Stimulated activated CD4-positive, alpha-beta T cell treated with anti-CD3 and anti-CD28 coated beads, Interleukin-1b, Interleukin-23, amount 100 ng/mL, for 1 hour (primary cell): ENCODE results near the gene ICA1L.

Experiments used
- DNase-seq, 2 donors: peaks; one replicate each; pipeline ENCODE4 v3.0.0-alpha.2; 2020; ENCODE audit warnings: low read depth in 2 of 2

The ICA1L gene

DNA sequence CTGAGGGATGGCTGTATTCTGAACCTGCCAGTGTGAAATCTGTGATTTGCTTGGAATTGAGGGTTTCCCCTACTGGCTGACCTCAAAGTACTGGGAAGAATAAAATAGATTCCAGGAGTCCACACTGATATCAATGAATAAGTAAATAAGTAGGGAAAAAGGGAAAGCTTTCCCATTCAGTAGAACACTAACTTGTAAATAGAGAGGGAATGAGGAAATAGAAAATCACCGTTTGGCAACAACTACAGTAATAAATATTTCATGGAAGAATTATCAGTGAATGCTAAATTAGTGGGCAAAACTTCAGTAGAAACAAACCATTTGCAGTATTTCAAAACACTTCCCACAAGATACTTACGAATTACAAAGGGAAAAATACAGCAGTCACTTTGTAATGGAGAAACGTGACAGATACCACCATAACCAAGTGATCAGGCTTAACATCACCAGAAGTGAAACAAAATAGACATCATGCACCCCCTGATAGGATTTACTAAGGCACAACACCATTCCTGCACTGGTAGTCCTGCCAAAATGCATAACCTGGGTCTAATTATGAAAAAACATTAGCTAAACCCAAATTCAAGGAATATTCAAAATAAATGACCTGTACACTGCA is 88.5 kb downstream of the ICA1L start:
- DNase-seq = no peak

DNA sequence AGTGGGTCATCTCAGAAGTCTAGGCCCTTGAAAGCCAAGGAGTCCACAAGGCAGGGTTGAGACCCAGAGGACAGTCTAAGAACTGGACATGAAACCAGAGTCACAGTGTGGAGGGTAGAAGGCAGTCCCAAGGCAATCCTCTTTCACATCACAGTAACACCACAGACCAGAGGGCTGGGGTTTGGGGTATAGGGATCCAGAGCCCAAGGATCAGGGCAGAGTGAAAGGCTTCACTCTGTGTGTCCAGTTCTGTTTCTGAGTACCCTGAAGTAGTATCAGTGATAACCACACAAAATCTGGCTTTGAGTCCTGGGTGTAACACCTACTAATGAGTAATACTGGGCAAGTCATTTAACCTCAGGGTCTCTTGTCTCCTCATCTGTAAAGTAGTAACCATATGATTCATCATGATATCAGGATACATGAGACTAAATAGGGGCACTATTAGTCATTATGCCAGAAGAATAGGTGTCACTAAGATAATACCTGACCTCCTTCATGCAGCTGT is 91.0 kb downstream of the ICA1L start:
- no peak for DNase-seq

DNA sequence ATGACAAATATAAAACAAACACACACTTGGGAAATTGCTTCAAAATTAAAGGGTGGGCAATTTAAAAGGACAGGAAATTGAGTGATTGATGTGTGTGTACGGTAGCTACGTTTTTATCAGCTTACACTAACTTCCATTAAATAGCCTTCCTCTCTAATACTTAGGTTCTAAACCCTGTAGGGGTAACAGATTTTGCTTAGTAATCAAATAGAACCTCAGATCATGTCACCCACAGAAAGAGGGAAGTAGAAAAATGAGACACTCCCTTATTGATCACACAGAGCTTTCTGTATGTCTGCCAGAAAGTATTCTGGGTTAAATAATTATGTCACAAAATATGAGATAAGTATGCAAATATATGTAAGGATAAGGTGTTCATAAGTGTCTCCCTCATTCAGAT is 93.3 kb downstream of the ICA1L start:
- no peak for DNase-seq

DNA sequence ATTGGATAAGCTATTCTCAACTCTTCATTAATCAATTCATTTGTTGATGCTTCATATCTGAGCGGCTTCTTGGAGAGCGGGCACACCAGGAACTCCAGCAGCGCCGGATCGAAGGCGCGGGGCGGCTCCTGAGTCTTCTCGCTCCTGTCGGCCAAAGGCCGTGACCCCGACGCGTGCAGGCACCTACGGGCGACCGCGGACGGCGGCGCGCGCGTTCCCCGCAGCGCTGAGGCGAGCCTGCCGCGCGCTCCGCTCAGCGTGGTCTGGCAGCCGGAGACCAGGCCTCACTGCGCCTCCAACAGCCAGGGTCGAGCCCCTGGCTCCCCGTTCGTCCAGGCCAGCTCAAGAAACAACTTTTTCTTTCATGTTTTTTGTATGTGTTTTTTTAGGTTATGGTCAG is 97.5 kb downstream of the ICA1L start:
- DNase-seq = no peak

DNA sequence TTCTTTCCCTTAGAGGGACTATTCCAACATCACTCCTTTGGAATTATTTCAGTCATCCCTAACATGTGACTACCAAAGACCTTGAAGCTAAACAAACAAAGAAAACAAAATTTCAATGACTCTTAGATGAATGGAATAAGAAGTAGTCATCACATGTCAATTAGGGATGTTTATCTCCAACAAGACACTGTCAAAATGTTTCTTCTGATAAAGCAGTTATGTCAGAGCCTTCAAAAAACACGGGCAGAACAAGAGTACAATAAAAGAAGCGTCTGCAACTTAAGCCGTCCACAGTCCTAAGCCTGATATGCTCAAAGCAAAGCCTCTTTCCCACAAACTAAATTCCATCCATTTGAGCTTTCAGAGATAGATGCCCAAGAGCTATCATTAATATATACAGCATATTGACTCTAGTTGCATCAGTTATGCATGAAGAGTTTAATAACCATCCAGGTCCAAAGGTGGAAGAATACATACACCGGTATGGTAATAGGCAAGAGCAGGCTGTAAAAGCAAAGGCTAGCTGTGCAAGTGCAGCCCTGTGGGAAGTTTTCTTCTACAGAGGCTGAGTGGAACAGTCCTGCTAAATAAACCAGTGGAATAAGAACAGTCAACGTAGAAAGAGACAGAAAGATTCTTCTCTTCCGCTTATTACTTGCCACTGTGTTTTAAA is 98.1 kb downstream of the ICA1L start:
- no peak for DNase-seq

DNA sequence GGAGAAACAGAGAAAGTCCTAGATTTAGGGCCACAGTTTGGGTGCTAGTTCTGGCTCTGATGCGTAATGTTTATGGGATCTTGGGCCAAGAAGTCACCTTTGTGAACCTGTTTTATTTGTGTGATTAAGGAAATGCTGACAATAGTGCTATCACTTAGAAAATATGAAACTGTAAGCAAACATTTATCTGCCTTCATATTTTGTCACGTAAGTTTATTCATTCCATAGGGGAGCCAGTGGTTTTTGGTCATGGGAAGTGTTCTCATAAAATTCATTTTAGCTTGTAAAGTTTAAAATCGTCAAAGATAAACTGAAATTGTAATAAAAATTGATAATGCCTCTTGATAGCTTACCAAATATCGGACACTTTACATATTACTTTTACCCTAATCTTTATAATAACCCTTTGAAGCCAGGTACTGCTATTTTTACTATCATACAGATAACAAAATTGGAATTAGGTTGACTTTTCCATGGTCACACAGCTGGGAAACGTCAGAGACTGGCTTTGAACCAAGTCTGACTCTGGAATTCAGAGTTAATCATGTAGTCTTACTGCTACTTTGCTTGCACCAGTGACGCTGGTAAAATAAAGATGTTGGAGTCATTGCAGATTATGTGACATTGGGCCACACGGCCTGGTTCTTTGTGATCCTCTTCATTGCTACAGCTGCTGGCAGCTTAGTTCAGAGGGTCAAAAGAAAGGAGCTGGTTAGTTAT is 99.7 kb downstream of the ICA1L start:
- no peak for DNase-seq

DNA sequence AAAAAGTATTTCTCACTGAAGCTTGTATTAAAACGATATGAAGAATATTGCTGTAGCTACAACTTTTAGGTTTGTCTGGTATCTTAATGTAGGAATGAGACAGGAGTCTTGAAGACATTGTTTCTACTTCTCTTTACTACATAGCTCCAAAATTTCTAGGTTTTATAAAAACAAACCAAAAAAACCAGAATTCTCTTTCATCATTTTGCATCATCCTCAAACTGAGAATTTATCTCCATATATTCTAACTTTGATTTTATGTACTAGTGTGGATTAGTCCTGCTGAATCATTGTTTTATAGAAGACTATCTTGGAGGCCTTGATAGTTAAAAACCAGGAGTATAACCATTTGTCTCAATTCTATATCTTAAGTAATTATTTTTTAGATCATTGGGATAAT is 100.2 kb downstream of the ICA1L start:
- no peak for DNase-seq

DNA sequence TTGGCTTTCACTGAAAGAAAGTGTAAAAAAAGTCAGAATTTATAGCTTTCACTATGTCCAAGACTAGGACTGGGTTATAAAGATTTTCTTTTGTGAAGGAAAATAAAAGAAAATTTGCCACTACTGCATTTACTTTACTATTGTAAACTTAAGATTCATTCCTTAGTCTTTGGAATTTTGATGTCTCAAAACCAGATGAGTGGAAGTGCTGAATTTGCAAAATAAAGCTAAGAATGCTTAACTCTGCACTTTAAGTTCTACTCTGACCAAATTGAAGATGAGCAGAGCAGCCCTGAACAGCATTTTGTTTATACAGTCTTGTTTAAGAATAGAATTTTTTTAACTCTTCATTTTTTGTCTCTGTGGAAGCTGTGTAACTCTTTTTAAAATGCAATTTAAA is 102.4 kb downstream of the ICA1L start:
- DNase-seq = no peak

DNA sequence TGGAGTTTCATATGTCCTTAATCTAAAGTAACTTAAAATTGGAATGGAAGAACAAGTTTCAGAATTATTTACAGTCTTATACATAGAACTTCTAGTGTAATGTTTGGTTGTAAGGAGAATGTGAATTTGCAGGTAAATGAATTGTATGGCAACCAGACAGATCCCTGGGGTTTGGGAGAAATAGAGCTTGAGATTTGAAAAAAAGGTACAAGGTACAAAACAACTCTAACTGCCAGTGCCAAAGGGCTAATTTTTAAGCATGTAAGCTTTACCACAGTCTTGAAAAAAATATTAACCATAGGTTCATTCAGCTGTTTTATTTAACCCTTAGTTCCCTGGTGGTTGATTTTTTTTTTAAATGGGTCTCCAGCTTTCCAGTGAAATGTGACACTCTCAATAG is 103.3 kb downstream of the ICA1L start:
- DNase-seq = no peak

DNA sequence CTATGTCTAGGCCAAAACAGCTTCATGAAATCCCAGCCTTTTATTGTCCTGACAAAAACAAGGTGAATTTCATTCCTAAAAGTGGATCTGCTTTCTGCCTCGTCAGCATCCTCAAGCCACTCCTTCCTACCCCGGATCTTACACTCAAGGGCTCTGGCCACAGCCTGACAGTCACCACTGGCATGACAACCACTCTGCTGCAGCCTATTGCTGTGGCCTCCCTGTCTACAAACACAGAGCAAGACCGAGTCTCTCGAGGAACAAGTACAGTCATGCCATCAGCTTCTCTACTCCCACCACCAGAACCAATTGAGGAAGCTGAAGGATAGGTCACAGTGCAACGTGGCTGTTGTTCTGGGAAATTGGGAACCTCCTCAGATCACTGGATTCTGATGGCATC is 106.1 kb downstream of the ICA1L start:
- DNase-seq = no peak

DNA sequence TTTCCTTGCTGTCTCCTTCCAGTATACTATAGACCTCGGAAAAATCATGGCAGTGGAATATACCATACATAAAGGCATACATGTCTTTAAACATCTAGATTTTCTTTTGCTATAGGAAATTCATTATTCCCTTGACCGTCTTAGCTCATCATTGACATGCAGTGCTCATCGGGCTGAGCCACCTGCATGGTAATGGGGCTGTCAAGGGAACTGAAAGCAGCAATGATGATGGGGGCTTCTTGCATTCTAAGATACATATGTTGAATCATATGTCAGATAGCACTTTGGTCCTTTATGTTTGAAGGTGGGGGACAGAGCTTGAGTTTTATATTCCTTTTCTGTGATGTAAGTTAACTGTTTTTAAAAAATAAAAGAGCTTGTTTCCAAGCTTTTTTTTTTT is 106.6 kb downstream of the ICA1L start:
- no peak for DNase-seq

DNA sequence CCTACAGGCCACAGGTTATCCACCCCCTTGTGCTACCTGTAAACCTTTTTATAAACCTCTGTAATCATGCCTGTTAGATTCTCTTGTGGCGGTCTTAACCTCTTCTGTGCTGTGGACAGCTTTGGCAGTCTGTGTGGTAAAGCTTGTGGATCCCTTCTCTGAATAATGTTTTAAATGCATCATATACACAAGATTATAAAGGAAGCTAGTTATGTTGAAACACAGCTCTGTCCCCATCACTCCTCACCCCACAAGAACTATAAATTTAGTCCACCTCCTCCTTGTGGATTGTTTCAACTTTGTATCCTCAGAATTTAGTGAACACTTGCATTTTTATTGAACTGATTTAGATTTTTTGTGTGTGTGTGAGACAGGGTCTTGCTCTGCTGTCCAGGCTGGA is 107.7 kb downstream of the ICA1L start:
- DNase-seq = no peak

DNA sequence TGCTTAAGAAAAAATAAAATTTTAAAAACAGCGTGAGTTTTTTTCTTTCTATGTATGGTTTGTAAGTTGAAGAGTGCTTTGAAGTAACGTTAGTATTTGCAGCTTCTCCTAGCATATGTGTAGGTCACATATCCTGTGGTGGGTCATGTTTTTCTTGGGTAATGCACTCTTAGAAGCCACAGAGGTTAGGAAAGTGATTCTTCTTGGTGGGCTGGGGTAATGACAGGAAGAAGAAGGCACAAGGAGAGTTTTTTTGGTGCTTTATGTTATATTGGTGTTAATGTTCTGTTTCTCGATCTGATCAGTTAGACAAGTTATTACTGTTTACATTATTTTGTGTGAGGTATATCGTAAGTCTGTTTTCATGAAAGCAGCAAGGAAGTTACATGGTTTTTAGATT is 109.0 kb downstream of the ICA1L start:
- DNase-seq = no peak

DNA sequence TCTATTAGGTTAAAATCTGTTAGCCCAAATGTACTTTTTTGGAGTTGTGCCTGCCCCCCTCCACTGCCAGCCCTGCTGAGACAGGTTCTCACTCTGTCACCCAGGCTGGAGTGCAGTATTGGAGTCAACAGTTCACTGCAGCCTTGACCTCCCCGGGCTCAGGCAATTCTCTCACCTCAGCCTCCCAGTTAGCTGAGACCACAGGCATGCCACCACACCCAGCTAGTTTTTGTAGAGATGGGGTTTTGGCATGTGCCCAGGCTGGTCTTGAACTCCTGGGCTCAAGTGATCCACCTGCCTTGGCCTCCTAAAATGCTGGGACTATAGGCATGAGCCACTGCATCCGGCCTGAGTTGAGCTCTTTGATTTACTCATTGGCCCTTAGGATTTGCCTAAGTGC is 110.7 kb downstream of the ICA1L start:
- DNase-seq = no peak

DNA sequence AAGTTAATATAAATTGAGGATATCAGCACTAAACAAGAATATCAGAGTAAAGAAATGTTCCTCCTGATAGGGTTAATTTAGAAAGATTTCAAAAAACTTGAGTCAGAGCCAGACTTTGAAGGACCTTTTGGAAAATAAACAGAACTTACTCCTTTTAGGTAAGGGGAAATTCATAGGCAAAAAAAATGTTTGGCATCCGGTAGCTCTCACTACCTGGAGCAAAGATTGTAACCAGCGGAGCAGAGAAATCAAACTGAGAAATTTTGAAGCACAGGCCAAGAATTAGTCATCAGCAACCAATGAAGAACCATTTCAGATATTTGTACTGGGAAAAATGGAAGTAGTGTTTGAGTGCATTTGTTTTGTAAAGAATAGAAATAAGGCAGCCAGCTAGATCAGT is 113.0 kb downstream of the ICA1L start:
- DNase-seq = no peak

DNA sequence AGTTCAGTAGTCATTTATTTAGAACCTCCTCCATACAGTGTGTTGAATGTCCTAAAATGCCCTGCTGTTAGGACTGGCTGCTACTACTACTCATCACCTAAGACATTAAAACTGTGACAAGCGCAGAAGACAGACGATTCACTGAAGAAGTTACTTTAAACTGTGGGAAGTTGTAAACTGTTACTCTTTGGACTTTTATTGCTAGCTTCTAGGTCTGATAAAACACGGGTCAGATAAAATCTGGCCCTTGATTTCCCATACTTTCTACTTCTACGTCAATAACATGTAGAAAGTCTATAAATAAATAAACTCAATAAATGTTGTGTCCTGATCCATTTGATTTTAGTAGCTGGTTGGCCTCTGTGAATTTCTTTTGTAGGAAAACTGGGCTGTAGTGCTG is 113.4 kb downstream of the ICA1L start:
- no peak for DNase-seq

DNA sequence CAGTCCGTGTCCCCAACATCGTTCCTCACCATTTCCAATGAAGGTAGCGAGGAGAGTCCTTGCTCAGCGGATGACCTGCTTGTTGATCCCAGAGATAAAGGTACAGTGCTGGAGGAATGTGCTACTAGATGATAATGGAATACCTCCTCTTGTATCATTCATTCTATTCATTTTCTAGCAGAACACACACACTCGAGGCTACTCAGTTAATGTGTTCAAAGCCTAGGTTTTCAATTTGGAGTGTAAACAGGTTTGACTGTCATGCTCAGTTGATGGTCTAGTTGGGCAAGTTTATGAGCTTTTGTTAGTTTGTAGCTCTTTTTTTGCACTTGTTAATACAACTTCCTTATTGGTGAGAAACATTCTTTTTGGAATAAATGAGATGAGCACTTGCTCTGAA is 114.2 kb downstream of the ICA1L start:
- no peak for DNase-seq

DNA sequence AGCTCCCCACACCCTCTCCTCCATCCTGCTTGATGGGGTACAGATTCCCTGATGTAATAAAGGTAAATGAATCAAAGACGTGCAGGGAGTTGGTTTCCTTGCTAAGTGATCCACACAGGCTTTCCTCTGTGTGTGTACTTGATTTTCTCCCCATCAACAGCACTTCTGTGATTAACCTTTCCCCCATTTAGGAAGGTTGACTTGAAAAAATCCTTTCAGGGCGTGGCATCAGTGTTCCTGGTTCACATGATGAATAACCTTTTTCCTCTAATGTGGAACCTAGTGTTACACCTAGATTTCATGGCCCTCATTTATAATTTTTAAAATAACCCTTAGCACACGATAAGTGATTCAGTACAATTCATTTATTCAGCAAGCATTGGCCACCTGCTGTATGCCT is 115.0 kb downstream of the ICA1L start:
- DNase-seq = no peak

DNA sequence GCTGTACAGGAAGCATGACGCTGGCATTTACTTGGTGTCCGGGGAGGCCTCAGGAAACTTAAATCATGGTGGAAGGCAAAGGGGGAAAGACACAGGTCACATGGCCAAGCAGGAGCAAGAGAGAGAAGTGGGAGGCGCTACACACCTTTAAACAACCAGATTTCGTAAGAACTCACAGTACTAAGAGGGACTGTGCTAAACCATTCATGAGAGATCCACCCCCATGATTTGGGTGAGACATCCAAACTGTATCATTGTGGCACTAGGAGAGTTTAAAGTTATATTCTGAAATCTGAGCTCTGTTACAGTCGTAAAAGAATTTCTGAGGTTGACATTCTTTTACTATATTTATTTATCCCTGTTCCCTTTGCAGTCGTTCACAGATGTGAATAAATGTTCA is 116.6 kb downstream of the ICA1L start:
- DNase-seq = no peak

DNA sequence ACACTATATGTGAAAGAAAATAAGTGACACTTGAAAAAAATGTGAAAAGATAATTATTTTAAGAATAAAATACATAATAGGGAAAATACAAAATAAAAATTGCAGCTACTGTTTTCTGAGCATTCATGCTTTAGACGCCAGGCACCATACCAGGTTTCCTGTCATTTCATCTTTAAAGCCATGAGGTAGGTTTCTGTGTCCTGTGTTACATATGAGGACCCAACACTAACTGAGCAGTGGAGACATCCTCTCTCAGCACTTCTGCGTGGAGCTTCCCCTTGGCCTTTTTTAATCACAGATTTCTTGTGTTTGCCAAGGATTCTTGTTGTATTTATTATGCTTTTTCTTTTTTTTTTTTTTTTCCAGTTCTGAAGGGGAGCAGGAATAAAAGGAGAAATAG is 119.5 kb downstream of the ICA1L start:
- no peak for DNase-seq

DNA sequence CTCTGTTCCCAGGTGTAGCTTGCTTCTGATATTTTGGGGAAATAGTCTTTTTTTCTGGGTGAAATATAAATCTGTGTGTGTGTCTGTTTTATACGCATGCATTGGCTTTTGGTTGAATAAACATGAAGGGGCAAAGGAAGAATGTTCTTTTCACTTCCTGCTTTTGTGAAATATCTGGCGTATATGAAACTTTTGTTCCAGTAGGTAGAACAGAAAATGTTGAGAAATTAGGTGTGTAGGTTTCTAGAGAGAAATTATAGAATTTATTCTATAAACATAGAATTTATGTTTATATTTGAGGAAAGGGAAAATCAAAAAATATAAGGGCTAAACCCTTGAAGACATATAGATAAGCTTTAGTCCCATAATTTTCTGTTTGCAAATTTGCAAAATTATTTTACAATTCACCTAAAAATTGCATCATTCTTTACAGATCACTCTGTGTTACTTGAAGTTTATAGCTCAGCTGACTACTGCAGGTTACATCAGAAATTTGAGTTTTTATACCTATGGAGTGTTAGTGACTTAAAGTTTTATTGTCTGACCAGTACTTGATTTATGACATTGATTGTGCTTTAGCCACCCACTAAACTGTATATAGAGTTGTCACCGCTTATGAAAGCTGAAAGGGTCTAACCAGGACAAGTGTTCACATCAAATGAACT is 120.7 kb downstream of the ICA1L start:
- no peak for DNase-seq

DNA sequence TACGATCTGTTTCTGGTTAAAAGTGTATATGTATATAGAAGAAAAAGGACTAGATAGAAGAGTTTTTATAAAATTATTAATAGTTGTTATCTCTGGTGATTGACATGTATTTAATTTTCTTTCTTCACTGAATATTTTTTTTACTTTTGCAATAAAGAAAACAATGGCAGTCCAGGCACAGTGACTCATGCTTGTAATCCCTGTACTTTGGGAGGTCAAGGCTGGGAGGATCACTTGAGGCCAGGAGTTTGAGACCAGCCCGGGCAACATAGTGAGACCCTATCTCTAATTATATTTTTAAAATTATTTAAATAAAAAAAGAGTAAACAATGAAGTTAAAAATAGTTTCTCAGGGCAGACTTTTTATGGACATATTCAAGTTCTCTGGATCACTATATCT is 122.1 kb downstream of the ICA1L start:
- DNase-seq = no peak

DNA sequence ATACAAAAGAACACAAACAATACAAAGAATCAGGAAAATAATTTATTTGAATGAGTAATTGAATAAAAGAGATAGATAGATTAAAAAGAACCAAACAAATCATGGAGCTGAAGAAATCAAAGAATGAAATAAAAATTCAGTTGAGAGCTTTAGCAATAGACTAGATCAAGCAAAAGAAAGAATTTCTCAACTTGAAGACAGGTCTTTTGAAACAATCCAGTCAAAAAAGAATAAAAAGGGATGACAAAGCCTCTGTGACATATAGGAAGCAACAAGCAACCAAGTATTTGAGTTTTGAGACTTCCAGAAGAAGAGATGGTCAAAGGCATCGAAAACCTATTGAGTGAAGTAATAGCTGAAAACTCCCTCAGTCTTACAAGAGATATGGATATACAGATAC is 128.0 kb downstream of the ICA1L start:
- DNase-seq = no peak
